HepG2 (cell line): ENCODE measurements around the gene EPHA2. TPM values are rescaled to one million over a fixed set of nuclear protein-coding genes. Genes with fewer than 3 reads are reported as not detected.

ENCODE experiments used
- CREM ChIP-seq, 2 experiments: sonication (generic) in 1 of 2; formaldehyde crosslinking in 1 of 2; IDR thresholded peaks; 2 replicates each; pipeline versions ENCODE4 v1.4.0 to v1.6.1; 2016 to 2020; ENCODE audit warnings: antibody characterized with exemption in 1 of 2, mild to moderate bottlenecking in 1 of 2, missing genetic modification reagents in 1 of 2
- EEA1 ChIP-seq: sonication (generic); formaldehyde crosslinking; IDR thresholded peaks from 2 replicates; pipeline ENCODE4 v1.5.1; 2020; ENCODE audit warnings: mild to moderate bottlenecking, missing genetic modification reagents, borderline replicate concordance
- MAFK ChIP-seq, 2 experiments: IDR thresholded peaks in 1 of 2; conservative IDR thresholded peaks in 1 of 2; 2 replicates each; pipeline ENCODE4 v1.6.1; 2011; ENCODE audit warnings: improper control_type of control experiment in 2 of 2, low read length in 2 of 2
- MTA3 ChIP-seq: sonication (generic); formaldehyde crosslinking; IDR thresholded peaks from 2 replicates; pipeline ENCODE4 v1.4.0; 2020; ENCODE audit warnings: missing genetic modification reagents
- NFIC ChIP-seq: IDR thresholded peaks from 2 replicates; pipeline ENCODE4 v1.6.1; 2012; ENCODE audit warnings: mild to moderate bottlenecking, low read length, inconsistent platforms
- PHF21A ChIP-seq: sonication (generic); formaldehyde crosslinking; IDR thresholded peaks from 2 replicates; pipeline ENCODE4 v1.5.0; 2020; ENCODE audit warnings: mild to moderate bottlenecking, missing genetic modification reagents
- RBAK ChIP-seq: sonication (generic); formaldehyde crosslinking; IDR thresholded peaks from 2 replicates; pipeline ENCODE4 v1.5.1; 2020; ENCODE audit warnings: mild to moderate bottlenecking, missing genetic modification reagents
- SRSF1 ChIP-seq: fragments of 200-400 bp; formaldehyde crosslinking; optimal IDR thresholded peaks from 2 replicates; pipeline ENCODE3; 2017; ENCODE audit warnings: mild to moderate bottlenecking, low read depth, low read length, moderate library complexity
- TEAD3 ChIP-seq: optimal IDR thresholded peaks from 2 replicates; pipeline ENCODE3; 2016; ENCODE audit warnings: borderline replicate concordance
- ZBTB8A ChIP-seq: sonication (generic); formaldehyde crosslinking; IDR thresholded peaks from 2 replicates; pipeline ENCODE4 v1.4.0; 2020; ENCODE audit warnings: mild to moderate bottlenecking, low read depth, missing genetic modification reagents, borderline replicate concordance
- ZFYVE20 ChIP-seq: sonication (generic); formaldehyde crosslinking; IDR thresholded peaks from 2 replicates; pipeline ENCODE4 v1.8.0; 2023; ENCODE audit warnings: low read depth, mild to moderate bottlenecking, moderate library complexity, missing genetic modification reagents, borderline replicate concordance
- ZKSCAN5 ChIP-seq: sonication (generic); formaldehyde crosslinking; IDR thresholded peaks from 2 replicates; pipeline ENCODE4 v1.5.1; 2020; ENCODE audit warnings: mild to moderate bottlenecking, missing genetic modification reagents
- polyA plus RNA-seq, 8 experiments: library from polyadenylated mRNA; depleted of rRNA in 3 of 8; stranded (reverse) in 7 of 8; unstranded in 1 of 8; fragments of >200 nt; fragmentation: Illumina TruSeq in 4 of 8; extraction: Trizol in 4 of 8; gene quantifications; 2 replicates each; pipeline versions ENCODE4 v1.2.1 to v1.2.3, GENCODE V29; 2011 to 2016; ENCODE audit warnings: low read depth in 4 of 8, missing spikeins in 1 of 8, mixed read lengths in 1 of 8; ENCODE audit not compliant: insufficient read depth in 1 of 8
- total RNA-seq, 5 experiments: library from RNA; depleted of rRNA; stranded (reverse); fragments of >200 nt; fragmentation: Illumina TruSeq; extraction: Trizol; gene quantifications; 2 replicates each; pipeline ENCODE4 v1.2.3, GENCODE V29; 2016; ENCODE audit warnings: low read depth in 1 of 5
- TF ChIP-seq, protein P1 (sequence below): sonication (generic); formaldehyde crosslinking; IDR thresholded peaks from 2 replicates; pipeline ENCODE4 v1.4.0; 2020; ENCODE audit warnings: mild to moderate bottlenecking, missing genetic modification reagents
- TF ChIP-seq, protein P2 (sequence below): sonication (generic); formaldehyde crosslinking; IDR thresholded peaks from 2 replicates; pipeline ENCODE4 v1.8.0; 2022; ENCODE audit warnings: mild to moderate bottlenecking, missing genetic modification reagents; ENCODE audit not compliant: insufficient replicate concordance
- TF ChIP-seq, protein P3 (sequence below): IDR thresholded peaks from 2 replicates; pipeline ENCODE4 v1.6.1; 2016; ENCODE audit warnings: low read depth, borderline replicate concordance
- TF ChIP-seq, protein P4 (sequence below): sonication (generic); formaldehyde crosslinking; IDR thresholded peaks from 2 replicates; pipeline ENCODE4 v1.5.0; 2020; ENCODE audit warnings: mild to moderate bottlenecking, missing genetic modification reagents
- TF ChIP-seq, protein P5 (sequence below): IDR thresholded peaks from 2 replicates; pipeline ENCODE4 v1.6.1; 2012; ENCODE audit warnings: low read depth, low read length, improper control_type of control experiment

The EPHA2 gene
- total and polyA plus RNA-seq, 2 of the 13 experiments (the other 11 are each of a cell fraction or from before 2014, with no cell fraction given) = 33.6 to 53.6 TPM

DNA sequence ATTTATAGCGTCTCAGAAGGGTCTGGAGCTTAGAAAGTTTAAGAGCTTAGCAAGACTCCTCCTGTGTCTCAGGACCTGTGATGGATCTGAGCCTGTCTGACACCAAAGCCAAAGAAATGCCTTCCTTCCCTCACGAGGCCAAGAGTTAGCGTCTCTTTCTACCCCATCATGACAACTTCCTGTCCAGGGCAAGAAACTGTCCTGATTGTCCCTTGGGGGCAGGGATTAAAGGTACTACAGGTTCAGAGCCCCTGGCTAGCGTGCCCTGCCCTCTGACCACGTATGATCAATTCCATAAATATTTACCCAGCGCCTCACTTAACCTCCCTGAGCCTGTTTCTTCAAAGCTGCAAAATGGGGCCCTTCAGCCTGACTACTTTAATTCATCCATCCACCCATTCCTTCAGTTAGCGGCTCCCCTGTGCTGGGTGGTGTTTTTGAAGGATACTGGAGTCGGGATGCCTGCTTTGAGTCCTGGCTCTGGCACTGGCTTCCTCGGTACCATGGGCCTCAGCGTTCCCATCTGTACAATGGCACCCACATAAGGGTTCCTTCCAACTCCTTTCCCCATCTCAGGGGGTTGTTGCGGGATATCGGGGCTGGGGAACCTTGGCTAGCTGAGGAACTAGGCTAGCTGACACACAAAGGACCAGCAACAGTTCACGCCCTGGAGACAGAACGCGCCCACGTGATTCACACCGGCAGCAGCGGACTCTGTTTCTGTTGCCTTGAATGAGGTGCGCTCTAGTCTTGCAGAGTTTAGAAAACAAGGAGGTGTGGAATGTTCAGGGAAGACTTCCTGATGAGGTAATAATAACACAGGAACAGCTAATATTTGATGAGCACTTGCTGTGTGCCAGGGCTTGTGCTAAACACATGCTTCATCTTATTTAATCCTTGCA is 23.0 kb upstream of the EPHA2 start (continued):
- TF ChIP-seq SRSF1 (no peak), EEA1 (CRISPR knock-in tag) (no peak), RBAK (CRISPR knock-in tag) (0 out of 2 replicates have a peak, but pooled peaks have one; percentile 14), CREM (IDR thresholded peaks at IDR 0.05) (peak; percentile 69; the same call in 1 of the 2 replicates), CREM (CRISPR knock-in tag; IDR thresholded peaks at IDR 0.05) (no peak), NFIC (peak; percentile 77), TEAD3 (peak; percentile 63), ZBTB8A (CRISPR knock-in tag) (no peak), PHF21A (peak; percentile 98), ZKSCAN5 (CRISPR knock-in tag) (no peak), MAFK (conservative IDR thresholded peaks at IDR 0.05 in 1 of 2, IDR thresholded peaks at IDR 0.05 in 1 of 2; ENCODE audit: low read length in 2 of 2) (no peak), ZFYVE20 (CRISPR knock-in tag) (no peak), MTA3 (CRISPR knock-in tag) (no peak)
- TF ChIP-seq, protein P1, sequence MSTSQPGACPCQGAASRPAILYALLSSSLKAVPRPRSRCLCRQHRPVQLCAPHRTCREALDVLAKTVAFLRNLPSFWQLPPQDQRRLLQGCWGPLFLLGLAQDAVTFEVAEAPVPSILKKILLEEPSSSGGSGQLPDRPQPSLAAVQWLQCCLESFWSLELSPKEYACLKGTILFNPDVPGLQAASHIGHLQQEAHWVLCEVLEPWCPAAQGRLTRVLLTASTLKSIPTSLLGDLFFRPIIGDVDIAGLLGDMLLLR = 0 out of 2 replicates have a peak, but pooled peaks have one; percentile 22
- TF ChIP-seq, protein P2, sequence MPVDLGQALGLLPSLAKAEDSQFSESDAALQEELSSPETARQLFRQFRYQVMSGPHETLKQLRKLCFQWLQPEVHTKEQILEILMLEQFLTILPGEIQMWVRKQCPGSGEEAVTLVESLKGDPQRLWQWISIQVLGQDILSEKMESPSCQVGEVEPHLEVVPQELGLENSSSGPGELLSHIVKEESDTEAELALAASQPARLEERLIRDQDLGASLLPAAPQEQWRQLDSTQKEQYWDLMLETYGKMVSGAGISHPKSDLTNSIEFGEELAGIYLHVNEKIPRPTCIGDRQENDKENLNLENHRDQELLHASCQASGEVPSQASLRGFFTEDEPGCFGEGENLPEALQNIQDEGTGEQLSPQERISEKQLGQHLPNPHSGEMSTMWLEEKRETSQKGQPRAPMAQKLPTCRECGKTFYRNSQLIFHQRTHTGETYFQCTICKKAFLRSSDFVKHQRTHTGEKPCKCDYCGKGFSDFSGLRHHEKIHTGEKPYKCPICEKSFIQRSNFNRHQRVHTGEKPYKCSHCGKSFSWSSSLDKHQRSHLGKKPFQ (CRISPR knock-in tag) = peak; percentile 96
- TF ChIP-seq, protein P3, sequence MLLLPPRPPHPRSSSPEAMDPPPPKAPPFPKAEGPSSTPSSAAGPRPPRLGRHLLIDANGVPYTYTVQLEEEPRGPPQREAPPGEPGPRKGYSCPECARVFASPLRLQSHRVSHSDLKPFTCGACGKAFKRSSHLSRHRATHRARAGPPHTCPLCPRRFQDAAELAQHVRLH = peak; percentile 57; the same call in 1 of the 2 replicates
- TF ChIP-seq, protein P4, sequence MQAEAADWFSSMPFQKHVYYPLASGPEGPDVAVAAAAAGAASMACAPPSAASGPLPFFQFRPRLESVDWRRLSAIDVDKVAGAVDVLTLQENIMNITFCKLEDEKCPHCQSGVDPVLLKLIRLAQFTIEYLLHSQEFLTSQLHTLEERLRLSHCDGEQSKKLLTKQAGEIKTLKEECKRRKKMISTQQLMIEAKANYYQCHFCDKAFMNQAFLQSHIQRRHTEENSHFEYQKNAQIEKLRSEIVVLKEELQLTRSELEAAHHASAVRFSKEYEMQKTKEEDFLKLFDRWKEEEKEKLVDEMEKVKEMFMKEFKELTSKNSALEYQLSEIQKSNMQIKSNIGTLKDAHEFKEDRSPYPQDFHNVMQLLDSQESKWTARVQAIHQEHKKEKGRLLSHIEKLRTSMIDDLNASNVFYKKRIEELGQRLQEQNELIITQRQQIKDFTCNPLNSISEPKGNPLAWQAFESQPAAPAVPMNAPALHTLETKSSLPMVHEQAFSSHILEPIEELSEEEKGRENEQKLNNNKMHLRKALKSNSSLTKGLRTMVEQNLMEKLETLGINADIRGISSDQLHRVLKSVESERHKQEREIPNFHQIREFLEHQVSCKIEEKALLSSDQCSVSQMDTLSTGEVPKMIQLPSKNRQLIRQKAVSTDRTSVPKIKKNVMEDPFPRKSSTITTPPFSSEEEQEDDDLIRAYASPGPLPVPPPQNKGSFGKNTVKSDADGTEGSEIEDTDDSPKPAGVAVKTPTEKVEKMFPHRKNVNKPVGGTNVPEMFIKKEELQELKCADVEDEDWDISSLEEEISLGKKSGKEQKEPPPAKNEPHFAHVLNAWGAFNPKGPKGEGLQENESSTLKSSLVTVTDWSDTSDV (CRISPR knock-in tag) = 0 out of 2 replicates have a peak, but pooled peaks have one; percentile 47
- TF ChIP-seq, protein P5, sequence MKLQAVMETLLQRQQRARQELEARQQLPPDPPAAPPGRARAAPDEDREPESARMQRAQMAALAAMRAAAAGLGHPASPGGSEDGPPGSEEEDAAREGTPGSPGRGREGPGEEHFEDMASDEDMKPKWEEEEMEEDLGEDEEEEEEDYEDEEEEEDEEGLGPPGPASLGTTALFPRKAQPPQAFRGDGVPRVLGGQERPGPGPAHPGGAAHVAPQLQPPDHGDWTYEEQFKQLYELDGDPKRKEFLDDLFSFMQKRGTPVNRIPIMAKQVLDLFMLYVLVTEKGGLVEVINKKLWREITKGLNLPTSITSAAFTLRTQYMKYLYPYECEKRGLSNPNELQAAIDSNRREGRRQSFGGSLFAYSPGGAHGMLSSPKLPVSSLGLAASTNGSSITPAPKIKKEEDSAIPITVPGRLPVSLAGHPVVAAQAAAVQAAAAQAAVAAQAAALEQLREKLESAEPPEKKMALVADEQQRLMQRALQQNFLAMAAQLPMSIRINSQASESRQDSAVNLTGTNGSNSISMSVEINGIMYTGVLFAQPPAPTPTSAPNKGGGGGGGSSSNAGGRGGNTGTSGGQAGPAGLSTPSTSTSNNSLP = peak; percentile 62
